Effector CD8-positive, alpha-beta T cell (primary cell): ENCODE measurements around the gene UNC5B.
"Not testable (repeated sequence)": the region's sequence is repeated elsewhere in the genome, so short reads cannot be mapped to it uniquely, and the experiment has no call there.

Experiments used
- DNase-seq: peaks from one replicate; lab custom pipeline; 2025; lab: John Stamatoyannopoulos, UW

The UNC5B gene

GRCh38 chr10:71267508-71268240, 55.3 kb downstream of the UNC5B start:
- no peak for DNase-seq

- no peak for DNase-seq
Observed at GRCh38 chr10:71268247-71268691, 55.9 kb downstream of the UNC5B start.

GRCh38 chr10:71268758-71269157, 56.4 kb downstream of the UNC5B start:
- no peak for DNase-seq

DNA sequence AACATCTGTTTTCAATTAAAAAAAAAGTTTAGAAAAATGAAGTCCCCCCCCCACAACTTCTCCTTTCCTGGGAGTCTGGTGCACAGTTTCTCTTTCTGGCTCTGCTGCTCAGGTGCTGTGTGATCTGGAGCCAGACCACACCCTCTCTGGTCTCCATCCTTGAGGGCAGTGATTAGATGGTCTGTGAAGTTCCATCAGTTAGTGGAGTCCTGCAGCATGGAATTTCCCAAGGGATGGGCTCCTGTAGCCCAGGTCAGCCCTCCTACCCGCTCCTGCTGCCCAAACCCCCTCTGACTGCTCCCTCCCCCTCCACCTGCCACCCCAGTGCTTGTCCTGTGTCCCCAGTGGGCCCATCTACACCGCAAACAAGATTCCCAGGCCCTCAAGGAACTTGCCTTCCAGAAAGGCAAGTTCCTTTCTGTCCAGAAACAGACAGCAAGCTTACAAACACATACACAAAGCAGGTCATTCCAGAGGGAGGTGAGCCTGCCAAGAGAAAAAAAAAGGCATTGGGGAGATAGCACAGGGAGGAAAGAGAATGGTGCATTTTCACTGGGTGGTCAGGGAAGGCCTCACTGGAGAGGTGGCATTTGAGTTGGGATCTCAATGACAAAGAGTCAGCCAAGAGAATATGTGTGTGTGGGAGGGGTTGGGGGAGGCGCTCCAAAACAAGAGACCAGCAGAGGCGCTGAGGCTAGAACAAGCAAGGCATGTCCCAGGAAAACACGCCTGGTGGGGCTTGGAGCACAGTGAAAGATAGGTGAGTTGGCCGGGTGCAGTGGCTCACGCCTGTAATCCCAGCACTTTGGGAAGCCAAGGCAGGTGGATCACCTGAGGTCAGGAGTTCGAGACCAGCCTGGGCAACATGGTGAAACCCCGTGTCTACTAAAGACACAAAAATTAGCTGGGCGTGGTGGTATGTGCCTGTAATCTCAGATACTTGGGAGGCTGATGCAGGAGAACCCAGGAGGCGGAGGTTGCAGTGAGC, 57.2 kb downstream of the UNC5B start:
- no peak for DNase-seq

DNA sequence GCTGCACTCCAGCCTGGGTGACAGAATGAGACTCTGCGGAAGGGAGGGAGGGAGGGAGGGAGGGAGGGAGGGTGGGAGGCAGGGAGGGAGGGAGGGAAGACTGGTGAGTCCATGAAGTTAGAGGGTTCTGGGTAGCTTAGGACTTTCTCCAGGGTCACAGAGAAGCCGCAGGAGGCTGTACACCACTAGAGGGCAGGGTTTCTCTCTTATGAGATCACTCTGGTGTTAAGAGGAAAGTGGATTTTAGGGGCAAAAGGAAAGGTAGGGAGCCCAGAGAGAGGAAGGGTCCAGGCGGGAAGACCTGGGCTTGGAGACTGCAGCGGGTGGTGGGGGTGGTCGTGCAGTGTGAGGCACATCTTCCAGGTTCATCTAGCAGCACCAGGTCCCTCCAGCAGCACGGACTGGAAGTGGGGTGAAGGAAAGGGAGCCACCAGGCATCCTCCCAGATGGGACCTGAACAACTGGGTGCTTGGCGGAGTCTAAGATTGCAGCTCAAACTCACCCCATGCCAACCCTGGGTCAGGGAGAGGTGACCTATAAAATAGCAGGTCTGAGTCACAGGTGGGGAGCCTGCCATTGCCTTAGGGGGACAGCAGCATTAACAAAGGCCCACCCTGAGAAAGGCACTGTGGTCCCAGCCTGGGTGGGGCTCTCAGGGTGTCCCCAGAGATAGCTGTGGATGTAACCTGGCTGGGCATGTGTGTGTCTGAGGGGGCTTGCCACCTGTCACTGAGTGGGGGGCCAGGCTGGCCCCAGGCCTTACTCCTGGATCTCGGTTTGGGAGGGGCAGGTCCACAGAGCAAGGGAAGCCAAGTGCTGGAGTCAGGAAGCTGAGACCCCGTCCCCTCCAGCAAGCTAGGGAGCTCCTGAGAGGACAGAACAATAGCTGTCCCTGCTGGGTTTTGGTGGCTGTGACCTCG, 58.2 kb downstream of the UNC5B start:
- DNase-seq, result no peak

DNA sequence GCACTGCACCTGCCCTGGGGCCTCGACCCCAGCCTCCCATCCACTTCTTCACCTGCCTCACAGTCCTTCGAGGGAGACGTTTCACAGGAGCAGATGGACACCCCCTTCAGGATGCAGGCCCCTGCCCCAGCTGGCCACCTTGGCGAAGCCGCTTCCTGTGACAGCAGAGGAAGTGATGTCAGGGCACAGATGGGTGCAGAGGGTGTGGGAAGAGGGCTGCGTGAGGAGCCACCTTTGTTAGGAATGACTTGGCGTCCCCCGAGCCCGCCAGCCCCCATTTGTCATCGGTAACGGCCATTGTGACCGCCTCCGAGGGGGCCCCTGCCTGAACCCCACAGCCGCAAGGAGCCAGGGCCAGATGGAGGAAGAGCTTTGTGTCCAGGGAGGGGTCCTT, 59.3 kb downstream of the UNC5B start:
- DNase-seq, result no peak

- DNase-seq, result no peak
Observed at GRCh38 chr10:71272056-71272771, 59.8 kb downstream of the UNC5B start.

GRCh38 chr10:71272974-71273373, 60.6 kb downstream of the UNC5B start:
- not testable (repeated sequence) for DNase-seq

DNA sequence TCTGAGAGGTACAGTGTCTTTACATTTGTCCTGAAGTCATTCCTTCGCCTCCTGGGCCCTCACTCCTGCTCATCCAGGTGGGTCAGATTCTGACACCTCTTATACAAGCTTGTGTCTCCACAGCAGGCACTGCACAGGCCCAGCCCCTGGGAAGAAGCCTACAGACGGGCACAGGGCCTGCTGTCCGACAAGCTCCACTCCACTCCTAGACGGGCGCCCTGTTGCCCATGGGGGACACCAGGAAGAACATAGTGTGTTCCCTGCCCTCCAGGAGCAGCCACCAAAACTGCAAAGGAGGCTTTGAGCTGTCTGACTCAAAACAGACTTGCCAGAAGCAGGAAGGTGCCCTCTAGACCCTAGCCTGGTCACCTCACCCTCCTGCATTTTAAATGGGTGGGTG, 61.1 kb downstream of the UNC5B start:
- no peak for DNase-seq

GRCh38 chr10:71274901-71275796, 62.8 kb downstream of the UNC5B start:
- no peak for DNase-seq

GRCh38 chr10:71276873-71277272, 64.5 kb downstream of the UNC5B start:
- no peak for DNase-seq

- DNase-seq, result no peak
Observed at GRCh38 chr10:71277914-71278665, 65.7 kb downstream of the UNC5B start.

GRCh38 chr10:71278691-71279588, 66.6 kb downstream of the UNC5B start:
- DNase-seq, result no peak

DNA sequence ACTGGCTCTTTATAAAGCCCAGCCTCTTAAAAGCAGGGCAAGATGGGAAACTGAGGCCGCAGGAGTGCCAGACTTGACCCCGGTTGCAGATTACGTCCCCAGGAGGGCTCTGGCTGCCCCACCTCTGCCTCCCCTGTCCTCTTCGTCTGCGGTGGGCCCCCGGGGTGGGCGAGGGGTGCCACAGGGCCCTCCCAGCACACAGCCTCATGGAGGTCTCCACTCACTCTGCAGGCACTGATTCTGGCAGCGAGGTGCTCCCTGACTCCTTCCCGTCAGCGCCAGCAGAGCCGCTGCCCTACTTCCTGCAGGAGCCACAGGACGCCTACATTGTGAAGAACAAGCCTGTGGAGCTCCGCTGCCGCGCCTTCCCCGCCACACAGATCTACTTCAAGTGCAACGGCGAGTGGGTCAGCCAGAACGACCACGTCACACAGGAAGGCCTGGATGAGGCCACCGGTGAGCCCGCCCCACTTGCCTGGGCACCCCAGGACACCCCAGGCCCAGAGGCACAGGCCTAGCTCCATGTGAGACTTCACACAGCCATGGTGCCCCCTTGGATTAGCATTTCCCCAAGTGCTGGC, 67.3 kb downstream of the UNC5B start:
- no peak for DNase-seq

DNA sequence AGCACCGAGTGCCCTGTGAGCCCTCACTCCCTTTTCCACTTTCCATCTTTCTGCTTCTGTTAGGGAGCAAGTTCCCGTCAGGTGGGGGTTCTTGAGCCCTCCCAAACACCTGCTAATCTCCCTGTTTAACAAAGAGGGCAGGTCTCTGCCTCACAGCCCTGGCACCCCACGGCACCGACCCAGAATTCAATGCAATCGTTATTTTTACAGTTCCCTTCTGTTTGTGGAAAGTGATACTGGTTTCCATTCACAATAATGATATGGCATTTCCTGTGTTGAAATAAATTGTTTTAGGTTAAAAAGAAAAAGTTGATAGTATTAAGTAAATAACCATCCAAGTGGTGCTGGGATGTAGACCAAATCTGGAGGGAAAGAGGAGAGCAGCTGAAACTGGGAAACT, 67.8 kb downstream of the UNC5B start:
- DNase-seq, result no peak

- no peak for DNase-seq
Observed at GRCh38 chr10:71280825-71281224, 68.5 kb downstream of the UNC5B start.

- DNase-seq, result no peak
Observed at GRCh38 chr10:71281646-71282322, 69.4 kb downstream of the UNC5B start.
